Measurements from ENCODE around the gene HIF3A.

GRCh38 chr19:46303322-46303690 lies 6.5 kb downstream of the HIF3A start:
- TF ChIP-seq CTCF (IDR thresholded peaks at IDR 0.05; ENCODE audit: poor library complexity) (no peak), EZH2 (IDR thresholded peaks at IDR 0.05; ENCODE audit: borderline replicate concordance) (no peak)

Data from hepatocyte (in vitro differentiated cells).